Kidney epithelial cell (primary cell): Measurements from ENCODE around the gene XRCC4. TPM values are rescaled to one million over a fixed set of nuclear protein-coding genes. Genes with fewer than 3 reads are reported as not detected.

Experiments used
- DNase-seq: peaks from one replicate; pipeline ENCODE4 v3.0.0-alpha.2; 2010; ENCODE audit warnings: low read depth
- H3K27me3 ChIP-seq: 2 replicates; pipeline ENCODE4 v1.6.0; 2011; ENCODE audit warnings: low read length; ENCODE audit not compliant: control insufficient read depth, insufficient read depth
- H3K36me3 ChIP-seq: 2 replicates; pipeline ENCODE4 v1.5.1; 2011; ENCODE audit warnings: low read length; ENCODE audit not compliant: control insufficient read depth, insufficient read depth
- H3K4me3 ChIP-seq: 2 replicates; pipeline ENCODE4 v1.5.1; 2011; ENCODE audit warnings: low read depth, mild to moderate bottlenecking, control low read depth, low read length
- CTCF ChIP-seq: IDR thresholded peaks from 2 replicates; pipeline ENCODE4 v1.5.1; 2011; ENCODE audit warnings: mild to moderate bottlenecking, moderate library complexity, low read length, control low read depth, inconsistent platforms; ENCODE audit not compliant: insufficient read depth, poor library complexity, severe bottlenecking
- total RNA-seq: library from RNA; depleted of rRNA; stranded (reverse); fragments of >200 nt; gene quantifications from 2 replicates; pipeline ENCODE4 v1.2.3, GENCODE V29; 2015

Gene XRCC4
- total RNA-seq, 1 donor from 2014 or later: 7.6 TPM

GRCh38 chr5:83082750-83083149 lies 5.4 kb downstream of the XRCC4 start:
- no peaks in the 10 kb centered on the region for H3K27me3 ChIP-seq
- no peak overlapping the region for H3K4me3 ChIP-seq
- DNase-seq: no peak
- no peak for TF ChIP-seq CTCF
- no peaks in the 10 kb centered on the region for H3K36me3 ChIP-seq

- no peak for DNase-seq
- Histone ChIP-seq H3K4me3 (no peak overlapping the region), H3K27me3 (no peaks in the 10 kb centered on the region), H3K36me3 (no peaks in the 10 kb centered on the region)
- no peak for TF ChIP-seq CTCF
Measured at GRCh38 chr5:83084336-83084735, 7.0 kb downstream of the XRCC4 start.

GRCh38 chr5:83085106-83085505 lies 7.8 kb downstream of the XRCC4 start:
- no peak for DNase-seq
- Histone ChIP-seq H3K4me3 (no peak overlapping the region), H3K36me3 (no peaks in the 10 kb centered on the region), H3K27me3 (no peaks in the 10 kb centered on the region)
- no peak for TF ChIP-seq CTCF

- no peak overlapping the region for H3K4me3 ChIP-seq
- no peak for DNase-seq
- no peaks in the 10 kb centered on the region for H3K27me3 ChIP-seq
- TF ChIP-seq CTCF: no peak
- H3K36me3 ChIP-seq: no peaks in the 10 kb centered on the region
Measured at GRCh38 chr5:83090169-83090568, 12.8 kb downstream of the XRCC4 start.

GRCh38 chr5:83092619-83093018 lies 15.3 kb downstream of the XRCC4 start:
- Histone ChIP-seq H3K36me3 (no peaks in the 10 kb centered on the region), H3K4me3 (no peak overlapping the region), H3K27me3 (no peaks in the 10 kb centered on the region)
- no peak for DNase-seq
- no peak for TF ChIP-seq CTCF

- Histone ChIP-seq H3K4me3 (no peak overlapping the region), H3K27me3 (no peaks in the 10 kb centered on the region), H3K36me3 (no peaks in the 10 kb centered on the region)
- no peak for TF ChIP-seq CTCF
- DNase-seq: no peak
Measured at GRCh38 chr5:83093692-83094091, 16.3 kb downstream of the XRCC4 start.
